ENCODE data around the gene NR5A2. TPM values are rescaled to one million over a fixed set of nuclear protein-coding genes. Genes with fewer than 3 reads are reported as not detected.

The NR5A2 gene
- total RNA-seq, 1 experiment from 2014 or later, result 22.3 TPM

GRCh38 chr1:200206761-200207160, 179.3 kb downstream of the NR5A2 start:
- no peaks in the 10 kb centered on the region for H3K36me3 Mint-ChIP-seq
- no peaks in the 10 kb centered on the region for H3K4me1 Mint-ChIP-seq
- no peak overlapping the region for H3K4me3 Mint-ChIP-seq
- no peak for DNase-seq (ENCODE audit: low spot score)
- no peak for TF ChIP-seq PRRX2 (CRISPR knock-in tag; IDR thresholded peaks at IDR 0.05)
- TF ChIP-seq AFF4 (CRISPR knock-in tag; IDR thresholded peaks at IDR 0.05; ENCODE audit: borderline replicate concordance), result no peak
- TF ChIP-seq CREB1 (CRISPR knock-in tag; IDR thresholded peaks at IDR 0.05), result no peak
- TF ChIP-seq KAT7 (CRISPR knock-in tag; IDR thresholded peaks at IDR 0.05; ENCODE audit: borderline replicate concordance), result no peak
- no peak for TF ChIP-seq GRHL2 (CRISPR knock-in tag; IDR thresholded peaks at IDR 0.05; ENCODE audit: insufficient replicate concordance, severe bottlenecking)
- no peak for TF ChIP-seq E2F4 (CRISPR knock-in tag; IDR thresholded peaks at IDR 0.05; ENCODE audit: borderline replicate concordance, low read depth)
- H3K9me3 Mint-ChIP-seq, result peaks cover 9% of the 10 kb centered on the region; the same call in 1 of the 2 replicates
- no peak overlapping the region for H3K27ac Mint-ChIP-seq
- CTCF ChIA-PET, result no interaction called here
- POLR2A ChIA-PET, result no interaction called here
- no peaks in the 10 kb centered on the region; the same call in 1 of the 2 replicates for H3K27me3 Mint-ChIP-seq (ENCODE audit: low read depth)
- ATAC-seq, result no peak

- H3K9me3 Mint-ChIP-seq, result no peaks in the 10 kb centered on the region
- CTCF ChIA-PET, result no interaction called here
- no peak overlapping the region for H3K27ac Mint-ChIP-seq
- ATAC-seq (no peak), DNase-seq (ENCODE audit: low spot score) (no peak)
- H3K4me3 Mint-ChIP-seq, result no peak overlapping the region
- TF ChIP-seq HMGXB4 (CRISPR knock-in tag; IDR thresholded peaks at IDR 0.05) (no peak), ZBTB21 (CRISPR knock-in tag; IDR thresholded peaks at IDR 0.05; ENCODE audit: borderline replicate concordance) (no peak), GRHL2 (CRISPR knock-in tag; IDR thresholded peaks at IDR 0.05; ENCODE audit: insufficient replicate concordance, severe bottlenecking) (no peak), ZSCAN18 (CRISPR knock-in tag; IDR thresholded peaks at IDR 0.05) (no peak), SP1 (CRISPR knock-in tag; conservative IDR thresholded peaks at IDR 0.05) (no peak), TEAD4 (CRISPR knock-in tag; IDR thresholded peaks at IDR 0.05) (no peak), ZNF396 (CRISPR knock-in tag; IDR thresholded peaks at IDR 0.05; ENCODE audit: borderline replicate concordance) (no peak), TCF7 (CRISPR knock-in tag; IDR thresholded peaks at IDR 0.05; ENCODE audit: low read depth) (no peak), ZMAT4 (CRISPR knock-in tag; IDR thresholded peaks at IDR 0.05) (no peak), E2F1 (CRISPR knock-in tag; IDR thresholded peaks at IDR 0.05) (no peak), CREM (CRISPR knock-in tag; IDR thresholded peaks at IDR 0.05) (no peak), ZNF232 (CRISPR knock-in tag; IDR thresholded peaks at IDR 0.05) (no peak), CTCF (IDR thresholded peaks at IDR 0.05) (no peak), ZNF138 (CRISPR knock-in tag; conservative IDR thresholded peaks at IDR 0.05) (no peak), ZNF121 (CRISPR knock-in tag; IDR thresholded peaks at IDR 0.05) (no peak), NFYB (CRISPR knock-in tag; conservative IDR thresholded peaks at IDR 0.05; ENCODE audit: low read depth) (no peak)
- no peaks in the 10 kb centered on the region; the same call in 1 of the 2 replicates for H3K27me3 Mint-ChIP-seq (ENCODE audit: low read depth)
- H3K36me3 Mint-ChIP-seq, result no peaks in the 10 kb centered on the region
- POLR2A ChIA-PET, result no interaction called here
- no peaks in the 10 kb centered on the region for H3K4me1 Mint-ChIP-seq
These were observed 180.2 kb downstream of the NR5A2 start for GRCh38 chr1:200207711-200208126.
